HCT116 (cell line): ENCODE data around the gene ACTN4. TPM values are rescaled to one million over a fixed set of nuclear protein-coding genes. Genes with fewer than 3 reads are reported as not detected.

Experiments
- ATAC-seq: fragments of 200-7000 bp; cut with Tn5 transposase; 2 replicates; pipeline ENCODE4 v1.9.1; 2020; ENCODE audit warnings: mild to moderate bottlenecking, moderate library complexity
- BruUV-seq: library from RNA; stranded (reverse); fragments of 400-500 nt; replicated peaks from 2 replicates; lab custom pipeline; 2021; lab: Mats Ljungman, UMichigan
- CTCF ChIA-PET: fragments of 300-600 bp; sonication (Branson Sonifier 250); formaldehyde crosslinking; loops from one replicate; lab custom pipeline; 2021; ENCODE audit warnings: antibody characterized with exemption; lab: Charles Lee
- POLR2A ChIA-PET: fragments of 300-600, 350-600 bp; sonication (Branson Sonifier 250); formaldehyde crosslinking; loops from one replicate; lab custom pipeline; 2021; ENCODE audit warnings: antibody characterized with exemption; lab: Charles Lee
- RAD21 ChIA-PET, 2 experiments: fragments of 300-600 bp; sonication (Branson Sonifier 250); formaldehyde crosslinking; loops; one replicate each; lab custom pipeline; 2023; ENCODE audit warnings: low total read pairs in 2 of 2; ENCODE audit not compliant: uncharacterized antibody in 2 of 2, unreplicated experiment in 2 of 2, low non-redundant PET in 1 of 2; lab: Charles Lee
- DNase-seq: peaks from one replicate; pipeline ENCODE4 v3.0.0-alpha.2; 2010; ENCODE audit warnings: low read depth, low spot score
- H2AFZ ChIP-seq: fragments of 200-600 bp; shearing (Covaris generic), sonication (generic); 2 replicates; pipeline ENCODE4 v1.6.1; 2017; ENCODE audit warnings: low read depth, mixed run types, mixed read lengths, antibody characterized with exemption, low read length; ENCODE audit not compliant: poor library complexity, severe bottlenecking
- H3K27ac ChIP-seq: 2 replicates; pipeline ENCODE4 v1.5.1; 2012; ENCODE audit warnings: low read depth, low read length
- H3K27me3 ChIP-seq: fragments of 200-600 bp; sonication (generic); 2 replicates; pipeline ENCODE4 v1.6.1; 2016; ENCODE audit warnings: mixed run types, low read length, mixed read lengths; ENCODE audit not compliant: insufficient read depth
- H3K36me3 ChIP-seq, 2 experiments: fragments of 200-500 bp in 1 of 2; fragments of 200-600 bp in 1 of 2; sonication (Bioruptor generic) in 1 of 2; sonication (generic) in 1 of 2; 2 replicates each; pipeline versions ENCODE4 v1.5.1 to v1.6.1; 2014 to 2016; ENCODE audit warnings: low read length in 2 of 2, inconsistent platforms in 1 of 2, mixed read lengths in 1 of 2, mixed run types in 1 of 2; ENCODE audit not compliant: insufficient read depth in 2 of 2, control insufficient read depth in 1 of 2
- H3K4me1 ChIP-seq, 2 experiments: fragments of 200-600 bp in 1 of 2; sonication (generic) in 1 of 2; 2 replicates each; pipeline versions ENCODE4 v1.5.1 to v1.6.1; 2012 to 2017; ENCODE audit warnings: low read length in 2 of 2, inconsistent platforms in 1 of 2, mild to moderate bottlenecking in 1 of 2, mixed read lengths in 1 of 2, mixed run types in 1 of 2, moderate library complexity in 1 of 2; ENCODE audit not compliant: insufficient read depth in 2 of 2, control insufficient read depth in 1 of 2
- H3K4me2 ChIP-seq: fragments of 200-600 bp; sonication (generic); 2 replicates; pipeline ENCODE4 v1.6.1; 2017; ENCODE audit warnings: mixed run types, low read length, mixed read lengths
- H3K4me3 ChIP-seq, 2 experiments: fragments of 200-600 bp in 1 of 2; sonication (generic) in 1 of 2; replicated peaks in 1 of 2; 2 replicates each; pipeline ENCODE4 v1.5.1; 2011 to 2016; ENCODE audit warnings: low read length in 2 of 2, control low read depth in 1 of 2, low read depth in 1 of 2, mild to moderate bottlenecking in 1 of 2, mixed read lengths in 1 of 2, mixed run types in 1 of 2
- H3K79me2 ChIP-seq: fragments of 200-600 bp; sonication (generic); 2 replicates; pipeline ENCODE4 v1.6.1; 2017; ENCODE audit warnings: mild to moderate bottlenecking, mixed run types, low read length, moderate library complexity, mixed read lengths; ENCODE audit not compliant: insufficient read depth
- H3K9ac ChIP-seq: fragments of 200-600 bp; sonication (generic); 2 replicates; pipeline ENCODE4 v1.6.1; 2016; ENCODE audit warnings: low read length, mixed read lengths
- H3K9me2 ChIP-seq: fragments of 200-600 bp; sonication (generic), shearing (Covaris generic); 2 replicates; pipeline ENCODE4 v1.6.1; 2017; ENCODE audit warnings: mixed run types, mild to moderate bottlenecking, moderate library complexity; ENCODE audit not compliant: insufficient read depth
- H3K9me3 ChIP-seq, 2 experiments: fragments of 200-500 bp in 1 of 2; fragments of 200-600 bp in 1 of 2; sonication (Bioruptor generic) in 1 of 2; sonication (generic) in 1 of 2; 2 replicates each; pipeline ENCODE4 v1.6.1; 2014 to 2017; ENCODE audit warnings: low read length in 2 of 2, mixed read lengths in 2 of 2, inconsistent platforms in 1 of 2, low read depth in 1 of 2, mild to moderate bottlenecking in 1 of 2, mixed run types in 1 of 2, moderate library complexity in 1 of 2; ENCODE audit not compliant: control insufficient read depth in 1 of 2, insufficient read depth in 1 of 2
- H4K20me1 ChIP-seq: fragments of 200-600 bp; sonication (generic), shearing (Covaris generic); 2 replicates; pipeline ENCODE4 v1.6.1; 2017; ENCODE audit warnings: mixed run types, mild to moderate bottlenecking, moderate library complexity; ENCODE audit not compliant: insufficient read depth
- ATF3 ChIP-seq: IDR thresholded peaks from 2 replicates; pipeline ENCODE4 v1.6.1; 2012
- CEBPB ChIP-seq: IDR thresholded peaks from 2 replicates; pipeline ENCODE4 v1.6.1; 2012; ENCODE audit warnings: low read depth
- CTCF ChIP-seq, 3 experiments: fragments of 200-600 bp in 1 of 3; sonication (generic) in 1 of 3; IDR thresholded peaks in 2 of 3; conservative IDR thresholded peaks in 1 of 3; 2 replicates each; pipeline ENCODE4 v1.5.1; 2012 to 2017; ENCODE audit warnings: low read depth in 2 of 3, low read length in 2 of 3, antibody characterized with exemption in 1 of 3, borderline replicate concordance in 1 of 3, control low read depth in 1 of 3, mild to moderate bottlenecking in 1 of 3, mixed read lengths in 1 of 3, mixed run types in 1 of 3, moderate library complexity in 1 of 3; ENCODE audit not compliant: insufficient read depth in 1 of 3
- EGR1 ChIP-seq: IDR thresholded peaks from 2 replicates; pipeline ENCODE4 v1.6.1; 2012; ENCODE audit warnings: low read depth
- ELF1 ChIP-seq: IDR thresholded peaks from 2 replicates; pipeline ENCODE4 v1.6.1; 2012; ENCODE audit warnings: low read depth, borderline replicate concordance
- EZH2 ChIP-seq: fragments of 200-600 bp; sonication (generic); IDR thresholded peaks from 2 replicates; pipeline ENCODE4 v1.6.1; 2017; ENCODE audit warnings: antibody characterized with exemption, mixed run types
- FOSL1 ChIP-seq: IDR thresholded peaks from 2 replicates; pipeline ENCODE4 v1.6.1; 2012; ENCODE audit warnings: low read depth
- JUND ChIP-seq: IDR thresholded peaks from 2 replicates; pipeline ENCODE4 v1.6.1; 2012
- MAX ChIP-seq: IDR thresholded peaks from 2 replicates; pipeline ENCODE4 v1.6.1; 2012
- POLR2A ChIP-seq: IDR thresholded peaks from 2 replicates; pipeline ENCODE4 v1.7.0; 2011; ENCODE audit warnings: borderline replicate concordance; ENCODE audit not compliant: insufficient read depth, insufficient read length; ENCODE audit errors: extremely low read depth
- POLR2AphosphoS5 ChIP-seq: IDR thresholded peaks from 2 replicates; pipeline ENCODE4 v1.6.1; 2011; ENCODE audit warnings: mild to moderate bottlenecking, low read depth, low read length, moderate library complexity
- RAD21 ChIP-seq: IDR thresholded peaks from 2 replicates; pipeline ENCODE4 v1.6.1; 2012; ENCODE audit warnings: low read depth, mild to moderate bottlenecking
- REST ChIP-seq: IDR thresholded peaks from 2 replicates; pipeline ENCODE4 v1.6.1; 2012; ENCODE audit warnings: low read depth
- SIN3A ChIP-seq: IDR thresholded peaks from 2 replicates; pipeline ENCODE4 v1.6.1; 2012; ENCODE audit warnings: low read depth
- SRF ChIP-seq: IDR thresholded peaks from 2 replicates; pipeline ENCODE4 v1.6.1; 2012; ENCODE audit warnings: low read depth
- TCF7L2 ChIP-seq: IDR thresholded peaks from 2 replicates; pipeline ENCODE4 v1.7.0; 2011; ENCODE audit warnings: borderline replicate concordance, inconsistent platforms; ENCODE audit not compliant: insufficient read depth, insufficient read length; ENCODE audit errors: extremely low read depth
- YY1 ChIP-seq: IDR thresholded peaks from 2 replicates; pipeline ENCODE4 v1.6.1; 2011; ENCODE audit warnings: low read length, low read depth, moderate library complexity, mild to moderate bottlenecking; ENCODE audit not compliant: insufficient replicate concordance; ENCODE audit errors: extremely low read depth
- ZBTB33 ChIP-seq: IDR thresholded peaks from 2 replicates; pipeline ENCODE4 v1.6.1; 2011; ENCODE audit warnings: mild to moderate bottlenecking, low read length, moderate library complexity; ENCODE audit not compliant: insufficient replicate concordance; ENCODE audit errors: extremely low read depth
- ZFX ChIP-seq: fragments of 450-650 bp; IDR thresholded peaks from 2 replicates; pipeline ENCODE4 v1.6.1; 2017
- ZNF274 ChIP-seq: fragments of 200-500 bp; sonication (Bioruptor generic); IDR thresholded peaks from 2 replicates; pipeline ENCODE4 v1.6.1; 2014; ENCODE audit warnings: mild to moderate bottlenecking, low read depth, low read length, inconsistent platforms
- intact Hi-C: fragments of 100-400 bp; cut with micrococcal nuclease; formaldehyde crosslinking; loops from 2 replicates; pipeline ENCODE4 v1.10.0; 2022
- total RNA-seq: library from RNA; stranded (reverse); gene quantifications from one replicate; pipeline ENCODE4 v1.2.1, GENCODE V29; 2021; ENCODE audit not compliant: unreplicated experiment

The ACTN4 gene
- total RNA-seq, 1 experiment from 2014 or later, result 651 TPM

- intact Hi-C loops, result no loop called here
- DNase-seq (no peak), ATAC-seq (no peak)
- Histone ChIP-seq H3K27ac (no peak overlapping the region), H3K36me3 (no peaks in the 10 kb centered on the region), H3K9me2 (no peaks in the 10 kb centered on the region), H3K27me3 (no peaks in the 10 kb centered on the region), H3K9me3 (no peaks in the 10 kb centered on the region), H3K4me2 (no peak overlapping the region), H2AFZ (no peak overlapping the region), H3K4me1 (peaks cover 3 to 16% of the 10 kb centered on the region in 2 experiments; a peak in 3 of 4 replicates), H4K20me1 (no peaks in the 10 kb centered on the region), H3K79me2 (peaks cover 4% of the 10 kb centered on the region), H3K4me3 (no peak overlapping the region), H3K9ac (no peak overlapping the region)
- no TSS peak for BruUV-seq
- POLR2A ChIA-PET, result no interaction called here
- RAD21 ChIA-PET, result no interaction called here
- no peak for TF ChIP-seq CTCF (IDR thresholded peaks at IDR 0.05 in 2 of 3, conservative IDR thresholded peaks at IDR 0.05 in 1 of 3; ENCODE audit: borderline replicate concordance in 1 of 3, insufficient read depth in 1 of 3, low read depth in 2 of 3, low read length in 2 of 3)
- TF ChIP-seq ATF3, result no peak
- no peak for TF ChIP-seq REST
- TF ChIP-seq ZFX, result no peak
- TF ChIP-seq EGR1, result no peak
- no peak for TF ChIP-seq YY1
- TF ChIP-seq SIN3A, result no peak
- no peak for TF ChIP-seq CEBPB
- TF ChIP-seq FOSL1, result no peak
- TF ChIP-seq ZNF274, result no peak
- no peak for TF ChIP-seq MAX
- TF ChIP-seq POLR2AphosphoS5, result no peak
- TF ChIP-seq ELF1, result no peak
- no peak for TF ChIP-seq ZBTB33
- TF ChIP-seq SRF, result no peak
- TF ChIP-seq JUND, result no peak
- TF ChIP-seq TCF7L2, result no peak
- TF ChIP-seq EZH2, result no peak
- TF ChIP-seq POLR2A, result no peak
- no peak for TF ChIP-seq RAD21
- CTCF ChIA-PET, result no interaction called here
These were observed 33.2 kb upstream of the ACTN4 start for GRCh38 chr19:38614289-38614688.
